H4 (cell line): Measurements from ENCODE around the gene ACOT12. TPM values are rescaled to one million over a fixed set of nuclear protein-coding genes. Genes with fewer than 3 reads are reported as not detected.

Experiments
- DNase-seq: peaks from one replicate; pipeline ENCODE4 v3.0.0-alpha.2; 2015; ENCODE audit warnings: low spot score
- total RNA-seq: library from RNA; depleted of rRNA; stranded (reverse); fragments of >200 nt; shearing (Covaris generic); gene quantifications from 2 replicates; pipeline ENCODE4 v1.2.3, GENCODE V29; 2014

The ACOT12 gene
- total RNA-seq, 1 experiment from 2014 or later, result not detected

DNA sequence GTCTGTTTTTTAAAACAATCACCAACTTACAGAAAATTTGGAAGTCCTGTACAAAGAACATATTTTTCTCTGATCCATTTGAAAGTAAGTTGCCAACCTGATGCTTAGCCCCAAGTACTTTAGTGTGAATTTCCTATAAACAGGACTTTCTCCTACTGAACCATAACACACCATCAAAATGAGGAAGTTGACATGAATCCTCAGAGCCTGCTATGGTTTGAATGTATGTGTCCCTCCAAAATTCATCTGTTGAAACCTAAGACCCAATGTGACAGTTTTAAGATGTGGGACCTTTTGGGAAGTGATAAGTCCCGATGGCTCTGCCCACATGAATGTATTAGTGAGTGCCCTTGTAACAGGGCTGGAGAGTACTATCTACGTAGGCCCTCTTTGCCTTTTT is 6.4 kb upstream of the ACOT12 start:
- no peak for DNase-seq

DNA sequence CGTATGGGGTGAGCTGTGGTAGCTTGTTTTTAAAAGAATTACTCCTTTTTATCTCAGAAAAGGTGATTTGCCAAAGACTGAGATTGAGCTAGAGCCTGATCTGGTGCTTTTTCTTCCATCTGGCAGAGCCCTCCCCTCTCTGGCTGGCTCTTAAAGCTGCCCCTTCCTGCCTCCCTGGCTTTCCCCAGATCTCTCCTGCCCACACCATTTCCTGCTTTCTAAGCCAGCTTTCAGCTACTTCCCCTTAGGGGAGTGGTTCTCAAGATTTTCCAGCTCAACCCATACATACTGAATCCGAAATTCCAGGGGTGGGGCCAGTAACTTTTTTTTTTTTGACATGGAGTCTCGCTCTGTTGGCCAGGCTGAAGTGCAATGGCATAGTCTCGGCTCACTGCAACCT is 4.8 kb upstream of the ACOT12 start:
- peak; percentile 13 for DNase-seq

DNA sequence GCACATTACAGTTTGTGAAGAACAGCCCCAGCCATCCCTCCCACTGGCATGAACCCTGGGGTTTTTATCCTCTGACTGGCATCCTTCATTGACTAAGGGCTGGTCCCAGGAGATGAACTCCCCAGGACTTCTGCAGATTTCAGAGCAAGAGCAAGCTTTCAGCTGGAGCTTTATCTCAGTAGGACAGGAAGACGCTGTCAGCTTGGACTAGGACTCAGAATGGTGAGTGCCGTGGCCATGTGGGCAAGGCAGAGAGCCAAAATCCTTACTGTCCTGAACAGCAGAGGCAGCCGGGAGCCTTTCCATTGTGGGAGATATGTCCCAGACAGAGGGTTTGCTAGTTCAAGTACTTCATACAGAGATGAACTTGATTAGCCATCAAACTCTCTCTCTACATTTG is 3.2 kb upstream of the ACOT12 start:
- DNase-seq, result peak; percentile 31

DNA sequence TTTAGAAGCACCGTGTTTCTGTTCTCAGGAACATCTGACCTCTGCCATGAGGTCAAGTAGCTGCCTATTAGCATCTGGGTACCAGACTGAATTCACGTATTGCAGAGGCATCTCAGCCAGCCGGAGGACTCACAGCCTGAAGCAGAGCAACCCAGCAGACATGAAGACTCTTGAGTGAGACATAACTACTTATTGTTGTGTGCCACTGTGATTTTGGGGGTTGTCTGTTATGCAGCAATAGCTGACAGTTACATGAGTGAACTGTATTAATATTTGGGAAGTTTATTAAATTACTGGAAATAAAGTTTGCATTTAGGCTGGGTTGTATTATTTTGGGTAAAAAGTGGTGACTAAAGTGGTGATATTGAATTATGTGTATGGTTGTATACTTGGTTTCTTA is 1.3 kb upstream of the ACOT12 start:
- no peak for DNase-seq

DNA sequence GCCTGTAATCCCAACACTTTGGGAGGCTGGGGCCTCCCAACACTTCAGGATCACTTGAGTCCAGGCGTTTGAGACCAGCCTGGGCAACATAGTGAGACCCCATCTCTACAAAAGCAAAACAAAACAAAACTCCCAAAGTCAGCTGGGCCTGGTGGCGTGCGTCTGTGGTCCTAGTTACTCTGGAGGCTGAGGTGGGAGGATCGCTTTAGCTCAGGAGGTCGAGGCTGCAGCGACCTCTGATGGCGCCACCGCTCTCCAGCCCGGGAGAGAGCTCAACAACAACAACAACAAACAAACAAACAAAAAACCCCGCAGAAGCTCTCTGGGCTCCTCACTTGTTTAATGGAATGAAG is 528 bp downstream of the ACOT12 start:
- DNase-seq, result no peak

DNA sequence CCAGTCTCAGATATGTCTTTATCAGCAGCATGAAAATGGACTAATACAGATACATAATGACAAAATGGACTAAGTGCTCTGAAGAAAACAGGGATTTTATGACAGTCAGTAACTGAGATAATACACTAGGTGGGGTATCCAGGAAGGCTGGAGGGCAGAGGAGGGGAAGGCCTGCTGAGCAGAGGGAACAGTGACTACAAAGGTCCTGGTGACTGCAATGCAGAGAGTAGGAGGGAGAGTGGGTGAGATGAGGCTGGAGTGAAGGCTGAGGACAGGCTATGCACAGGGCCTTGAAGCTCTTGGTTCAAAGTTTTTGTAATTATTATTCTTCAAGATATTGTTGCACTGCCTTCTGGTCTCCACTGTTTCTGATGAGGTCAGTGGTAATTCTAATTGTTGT is 4.9 kb downstream of the ACOT12 start:
- DNase-seq, result no peak

DNA sequence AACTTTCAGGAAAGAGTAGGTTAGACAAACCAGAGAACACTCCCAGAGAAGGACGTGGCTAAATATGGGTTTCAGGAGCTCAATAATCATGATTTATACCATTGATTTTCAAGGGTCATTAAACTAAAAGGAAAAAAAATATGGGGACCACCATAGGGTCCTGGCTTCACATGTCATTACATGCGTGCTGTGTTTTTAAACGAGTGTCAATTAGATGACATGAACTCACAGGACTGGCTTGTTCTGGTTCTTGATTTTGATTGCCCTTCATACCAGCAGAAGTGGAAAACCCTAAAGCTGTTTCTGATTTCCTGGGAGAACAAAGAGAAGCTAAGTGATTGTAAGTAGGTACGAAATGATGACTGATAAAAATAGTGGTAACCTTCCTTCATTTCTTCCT is 5.8 kb downstream of the ACOT12 start:
- DNase-seq, result no peak

DNA sequence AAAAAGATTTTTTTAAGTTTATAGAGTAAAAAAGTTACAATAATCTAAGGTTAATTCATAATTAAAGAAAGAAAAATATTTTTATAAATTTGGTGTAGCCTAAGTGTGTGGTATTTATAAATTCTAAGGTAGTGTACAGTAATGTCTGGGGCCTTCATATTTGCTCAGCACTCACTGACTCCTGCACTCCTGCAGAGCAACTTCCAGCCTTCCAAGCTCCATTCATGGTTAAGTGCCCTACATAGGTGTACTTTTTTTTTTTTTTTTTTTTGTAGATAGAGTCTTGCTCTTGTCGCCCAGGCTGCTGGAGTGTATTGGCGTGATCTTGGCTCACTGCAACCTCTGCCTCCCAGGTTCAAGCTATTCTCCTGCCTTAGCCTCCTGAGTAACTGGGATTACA is 10.1 kb downstream of the ACOT12 start:
- DNase-seq, result no peak

DNA sequence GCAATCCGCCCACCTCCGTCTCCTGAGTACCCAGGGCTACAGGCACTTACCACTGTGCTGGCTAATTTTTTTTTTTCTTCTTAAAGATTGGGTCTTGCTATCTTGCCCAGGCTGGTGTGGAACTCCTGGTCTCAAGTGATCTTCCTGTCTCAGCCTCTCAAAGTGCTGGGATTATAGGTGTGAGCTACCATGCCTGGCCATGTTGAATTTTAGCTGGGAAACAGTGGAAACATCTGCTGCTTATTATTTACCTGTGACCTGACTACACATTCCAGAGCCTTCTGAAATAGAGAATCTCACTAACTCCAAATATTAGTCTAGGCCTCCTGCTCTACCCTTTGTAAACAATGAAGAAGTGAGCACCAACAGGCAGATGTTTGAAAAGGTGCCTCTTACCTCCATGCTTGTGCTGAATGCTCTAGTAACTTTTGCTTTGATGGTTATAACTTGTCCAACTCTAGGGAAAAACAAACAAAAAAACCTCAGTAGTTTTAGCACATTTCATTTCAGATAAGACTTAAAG is 22.5 kb downstream of the ACOT12 start:
- DNase-seq, result no peak

DNA sequence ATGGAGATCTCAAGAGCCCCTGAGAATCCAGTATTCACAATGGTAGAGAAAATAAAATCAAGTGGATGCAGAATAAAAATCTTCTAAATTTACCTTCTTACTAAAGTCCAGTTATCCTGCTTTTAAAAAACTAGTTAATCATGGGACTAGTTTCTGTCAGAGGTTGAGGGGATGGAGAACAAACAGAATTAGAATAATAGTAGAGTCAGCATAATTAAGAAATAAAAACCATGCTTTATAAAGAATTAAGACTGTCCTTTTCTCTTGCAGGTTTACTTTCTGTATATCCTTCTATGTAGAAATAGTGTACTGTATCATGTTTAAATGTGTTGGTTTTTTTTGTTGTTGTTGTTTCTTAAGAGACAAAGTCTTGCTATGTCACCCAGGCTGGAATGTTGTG is 23.0 kb downstream of the ACOT12 start:
- no peak for DNase-seq

DNA sequence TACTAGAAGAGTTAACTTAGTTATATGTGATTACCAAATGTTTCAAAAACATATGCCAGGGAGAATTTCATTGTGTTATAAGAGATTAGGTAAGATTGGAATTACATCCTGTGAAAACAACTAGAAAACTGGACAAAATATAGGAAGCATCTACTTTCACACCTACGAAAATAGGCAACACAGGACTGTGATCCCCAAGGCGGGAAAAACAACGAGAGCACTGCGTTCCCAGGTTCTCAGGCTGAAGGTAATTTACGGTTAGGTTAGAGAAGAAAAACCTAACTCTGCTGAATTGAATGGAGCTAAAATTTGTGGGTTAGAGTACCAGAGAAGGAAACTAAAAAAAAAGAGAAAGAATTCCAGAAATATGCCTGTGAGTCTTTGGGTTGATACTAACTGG is 28.4 kb downstream of the ACOT12 start:
- DNase-seq, result no peak

DNA sequence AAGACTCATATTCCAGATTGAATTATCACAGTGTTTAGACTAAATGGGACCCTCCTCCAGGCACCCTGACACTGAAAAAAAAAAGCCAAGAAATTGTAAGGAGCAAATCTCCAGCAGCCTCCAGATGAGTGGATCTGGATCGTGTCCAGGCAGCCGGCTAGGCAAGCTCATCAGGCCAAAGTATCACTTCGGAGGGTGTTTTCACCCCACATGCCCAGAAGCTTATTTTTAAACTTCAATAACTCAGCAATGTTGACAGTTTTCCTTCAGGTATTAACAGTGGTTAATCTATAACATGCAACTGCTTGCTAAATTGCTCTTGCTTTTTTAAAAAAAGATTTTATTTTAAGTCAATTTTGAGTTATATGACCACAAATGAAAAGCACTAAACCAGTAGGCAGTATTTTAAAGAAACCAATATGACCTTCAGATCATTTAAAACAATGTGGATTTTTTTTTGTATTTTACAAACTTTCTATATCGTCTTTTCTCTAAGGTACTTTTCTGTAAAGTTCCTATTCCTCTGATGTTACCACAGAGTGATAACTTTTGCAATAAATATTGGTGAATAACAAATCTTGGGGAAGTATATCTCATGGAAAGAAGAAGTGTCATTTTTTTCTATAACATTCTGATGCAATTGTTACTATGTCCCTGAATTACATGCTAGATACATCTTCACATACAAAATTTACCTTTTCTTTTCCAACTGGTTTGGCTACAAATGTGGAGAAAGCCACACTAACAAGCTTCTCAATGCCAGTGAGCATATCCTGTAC is 30.7 kb downstream of the ACOT12 start:
- no peak for DNase-seq

DNA sequence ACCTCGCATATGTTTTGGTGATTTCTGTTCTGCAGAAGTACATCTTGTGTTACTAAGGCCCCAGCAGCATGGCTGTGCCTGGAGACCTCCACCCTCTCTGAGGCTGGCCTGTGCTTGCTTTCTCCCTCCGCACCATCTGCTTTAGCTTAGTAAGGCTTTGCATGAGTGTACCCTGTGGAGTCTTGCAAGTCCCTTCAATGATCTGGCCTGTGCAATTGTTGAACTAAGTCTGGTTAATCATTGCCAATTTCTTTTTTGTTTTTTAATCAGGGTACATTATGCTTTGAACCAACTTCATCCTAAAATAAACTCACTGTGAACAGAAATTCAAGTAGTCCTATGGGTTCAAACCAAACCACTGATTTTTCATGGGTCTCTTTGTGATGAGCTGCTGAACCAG is 32.3 kb downstream of the ACOT12 start:
- no peak for DNase-seq

DNA sequence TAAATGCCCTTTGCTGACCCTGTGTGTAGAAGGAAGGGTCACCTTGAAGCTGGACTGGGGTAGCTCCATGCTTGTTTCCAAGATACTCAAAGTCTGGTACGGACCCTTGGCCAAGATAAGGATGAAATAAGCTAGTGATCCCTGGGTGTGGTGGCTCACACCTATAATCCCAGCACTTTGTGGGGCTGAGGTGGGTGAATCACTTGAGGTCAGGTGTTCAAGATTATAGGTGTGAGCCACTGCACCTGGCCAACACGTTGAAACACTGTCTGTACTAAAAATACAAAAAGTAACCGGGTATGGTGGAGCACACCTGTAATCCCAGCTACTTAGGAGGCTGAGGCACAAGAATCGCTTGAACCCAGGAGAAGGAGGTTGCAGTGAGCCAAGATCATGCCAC is 33.3 kb downstream of the ACOT12 start:
- DNase-seq, result no peak

DNA sequence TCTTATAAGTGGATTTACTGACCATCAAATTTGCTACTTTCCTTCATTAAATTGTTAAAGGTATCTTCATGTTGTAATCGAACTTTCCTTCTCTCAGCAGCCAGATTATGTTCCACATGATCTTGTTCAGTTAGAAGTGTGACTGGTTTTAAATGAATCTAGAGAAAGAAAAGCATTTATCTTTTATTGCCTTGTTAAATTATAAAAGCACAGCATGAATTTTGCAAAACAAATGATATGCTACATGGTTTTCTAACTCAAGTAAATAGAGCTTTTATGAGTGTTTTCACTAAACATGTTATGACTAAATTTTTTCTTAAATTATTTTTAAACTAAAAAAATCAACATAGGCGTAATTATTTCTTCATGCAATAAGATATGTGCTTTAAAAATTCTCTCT is 34.1 kb downstream of the ACOT12 start:
- no peak for DNase-seq

DNA sequence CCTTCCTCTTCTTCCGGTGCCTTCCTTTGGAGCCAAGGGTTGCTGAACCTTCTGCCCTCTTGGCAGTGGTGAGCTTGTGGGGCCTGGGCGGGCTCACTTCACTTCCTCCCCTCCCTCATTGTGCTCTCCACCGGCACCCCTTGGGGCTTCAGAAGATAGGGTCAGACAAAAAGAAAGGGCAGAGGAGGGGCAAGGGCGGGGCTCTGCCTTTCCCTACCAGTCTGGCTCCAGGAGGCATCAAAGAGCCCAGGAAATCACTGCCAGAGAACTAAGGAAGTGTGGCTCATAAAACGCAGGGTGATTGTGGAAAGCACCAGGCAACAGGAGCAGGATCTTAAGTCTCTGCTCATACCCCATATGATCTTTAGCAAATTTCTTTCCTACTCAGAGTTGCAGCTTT is 34.8 kb downstream of the ACOT12 start:
- DNase-seq, result no peak

DNA sequence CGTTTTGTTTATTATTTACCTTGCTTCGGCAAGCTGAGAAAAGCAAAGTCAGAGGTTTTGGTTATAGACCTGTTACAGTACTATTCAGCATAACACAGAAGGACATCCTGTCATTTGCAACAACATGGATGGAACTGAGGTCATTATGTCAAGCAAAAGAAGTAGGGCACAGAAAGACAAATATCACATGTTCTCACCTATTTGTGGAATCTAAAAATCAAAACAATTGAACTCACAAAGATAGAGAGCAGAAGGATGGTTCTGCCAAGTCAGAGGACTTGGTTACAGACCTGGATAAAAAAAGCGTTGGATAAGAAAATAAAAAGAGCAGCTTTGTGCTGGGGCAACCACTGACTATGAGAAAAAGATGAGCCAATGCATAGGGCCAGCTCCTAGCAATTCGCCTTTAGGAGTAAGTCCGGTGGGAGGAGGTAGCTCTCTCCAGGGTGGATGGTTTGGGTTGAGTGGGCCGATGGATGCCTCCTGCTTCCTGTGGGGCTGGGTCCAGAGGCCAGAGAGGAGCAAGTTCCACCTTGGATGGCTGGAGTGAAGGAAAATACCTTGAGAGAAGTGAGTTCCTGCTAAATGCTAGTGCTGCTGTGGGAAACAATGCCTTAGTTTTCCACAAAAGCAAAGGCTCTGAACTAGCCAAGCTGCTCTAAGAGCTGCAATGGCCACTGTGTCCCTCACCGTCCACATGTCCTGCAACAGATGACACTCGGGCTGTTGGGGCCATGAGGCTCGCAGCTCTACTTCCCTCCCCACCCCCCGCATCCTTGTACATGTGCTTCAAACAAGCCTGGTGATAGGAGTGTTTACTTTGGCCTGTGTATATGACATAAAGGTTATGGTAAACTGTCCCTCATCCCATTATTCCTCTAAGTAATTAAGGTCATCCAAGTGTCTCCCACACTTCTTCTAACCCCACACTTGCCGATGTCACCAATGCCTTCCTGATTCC is 38.4 kb downstream of the ACOT12 start:
- DNase-seq, result no peak

DNA sequence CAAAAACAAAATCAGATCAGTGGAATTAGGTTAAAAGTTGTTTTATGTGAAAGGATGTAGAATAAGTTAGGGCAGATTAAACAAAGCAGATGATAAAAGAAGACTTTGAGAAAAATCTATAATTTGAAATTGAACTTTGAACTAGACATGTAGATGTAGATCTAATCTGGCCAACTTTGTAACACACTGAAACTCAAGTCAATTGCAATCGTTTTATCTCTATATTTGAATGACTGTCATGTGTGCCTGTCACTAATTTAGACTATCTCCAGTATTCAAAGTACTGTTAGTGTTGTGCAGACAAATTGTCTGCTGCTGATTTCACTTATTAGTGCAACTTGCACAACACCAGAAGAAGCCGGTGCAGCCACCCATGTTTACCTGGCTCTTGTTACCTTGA is 39.8 kb downstream of the ACOT12 start:
- no peak for DNase-seq

DNA sequence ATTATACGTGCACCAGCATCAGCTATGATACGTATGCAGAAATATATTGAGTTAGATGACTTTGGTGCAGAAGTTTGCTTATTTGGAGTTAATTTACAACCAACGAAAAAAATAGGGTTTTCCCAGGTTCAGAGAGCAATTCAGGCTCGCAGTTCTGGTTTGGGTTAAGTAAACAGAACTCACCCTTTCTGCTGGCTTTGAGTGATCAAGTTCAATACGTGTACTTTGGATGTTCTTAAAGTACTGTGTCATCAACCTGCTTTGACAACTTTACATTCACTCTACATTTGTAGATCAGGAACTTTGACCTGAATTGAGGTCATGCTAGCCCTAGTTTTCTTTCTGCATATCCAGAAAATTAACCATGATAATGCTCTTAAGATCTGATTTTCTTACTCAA is 40.7 kb downstream of the ACOT12 start:
- no peak for DNase-seq

DNA sequence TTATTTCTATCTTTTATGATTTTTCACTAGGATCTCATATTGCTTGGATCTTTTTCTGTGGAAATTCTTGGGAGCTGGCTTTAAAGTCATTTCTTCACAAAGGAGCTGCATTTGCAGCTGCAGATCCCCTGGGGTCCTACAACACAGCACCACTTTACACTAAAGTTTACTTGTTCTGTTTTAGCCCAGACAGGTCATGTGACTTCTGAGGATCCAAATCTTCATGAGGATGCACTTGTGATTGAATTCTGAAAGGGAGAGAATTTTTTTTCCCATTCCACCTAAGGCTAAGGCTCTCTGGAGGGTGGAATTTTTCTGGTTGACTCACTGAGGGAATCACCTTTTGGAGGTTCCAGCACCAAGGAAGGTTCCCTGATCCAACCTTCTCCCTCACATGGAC is 43.4 kb downstream of the ACOT12 start:
- DNase-seq, result no peak

DNA sequence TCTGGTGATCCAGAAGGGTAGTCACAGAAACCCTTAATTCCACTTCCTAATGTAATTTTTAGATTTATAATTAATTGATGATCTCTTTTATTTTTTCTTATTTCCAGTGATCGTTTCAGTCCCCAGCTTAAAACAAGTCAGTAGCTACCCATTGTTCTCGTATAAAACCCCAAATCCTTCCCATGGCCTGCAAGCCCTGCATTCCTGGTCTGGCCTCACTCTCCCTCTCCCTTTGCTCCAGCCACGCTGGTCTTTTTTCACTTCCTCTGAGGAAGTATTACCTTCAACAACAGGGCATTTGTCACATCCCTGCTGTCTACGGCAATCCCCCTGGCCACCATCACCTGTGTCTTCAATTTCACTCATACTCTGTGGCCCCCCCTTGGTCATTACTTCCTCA is 44.8 kb downstream of the ACOT12 start:
- DNase-seq, result no peak

DNA sequence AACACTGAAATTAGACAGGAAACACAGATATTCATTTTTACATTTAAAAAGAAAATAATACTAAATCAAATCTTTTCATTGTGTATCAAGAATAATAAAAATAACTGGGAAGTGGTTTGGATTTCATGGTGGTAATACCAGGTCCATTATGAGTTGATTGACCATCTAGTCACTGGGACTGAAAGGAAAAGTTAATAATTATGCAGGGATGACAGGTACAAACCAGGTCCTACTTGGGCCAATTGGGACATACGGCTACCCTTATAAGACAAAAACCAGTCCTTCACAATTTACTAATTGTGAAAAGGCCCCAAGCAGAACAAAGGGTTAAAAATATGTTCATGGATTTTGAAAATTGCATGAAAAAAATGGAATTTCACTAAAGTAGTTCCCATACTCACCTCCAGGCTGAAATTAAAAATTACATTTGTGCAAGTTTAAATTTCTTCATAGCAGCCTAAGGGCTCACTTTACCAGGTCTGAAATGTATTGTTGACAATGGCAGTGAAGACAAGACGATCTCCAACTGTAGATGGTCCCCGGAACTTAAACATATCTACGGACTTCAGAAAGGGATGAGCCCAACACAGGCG is 48.4 kb downstream of the ACOT12 start:
- DNase-seq, result no peak

DNA sequence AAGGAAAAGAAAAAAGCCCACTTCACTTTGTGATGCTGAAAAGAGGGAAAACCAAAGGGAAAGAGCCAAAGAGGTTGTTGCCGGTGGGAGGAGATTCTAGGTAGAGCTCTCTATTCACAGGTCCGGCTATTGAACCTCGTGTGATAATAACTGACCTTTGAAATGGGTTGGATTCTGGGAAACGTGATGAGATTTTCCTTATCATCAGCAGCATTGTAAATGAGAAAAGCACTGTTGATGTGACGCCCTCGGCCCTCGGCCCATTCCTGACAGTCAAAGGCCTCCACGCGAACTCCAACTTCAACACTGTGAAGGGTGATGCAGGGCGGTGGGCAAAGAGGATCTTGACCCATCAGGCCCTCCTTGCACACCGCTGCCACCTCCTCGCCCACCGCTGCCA is 49.2 kb downstream of the ACOT12 start:
- DNase-seq, result no peak
